Bronchial epithelial cell (primary cell): Measurements from ENCODE around the gene PDE6D. TPM values are rescaled to one million over a fixed set of nuclear protein-coding genes. Genes with fewer than 3 reads are reported as not detected.
"Not testable (repeated sequence)": the region's sequence is repeated elsewhere in the genome, so short reads cannot be mapped to it uniquely, and the experiment has no call there.

Source experiments
- DNase-seq: peaks from one replicate; pipeline ENCODE4 v3.0.0-alpha.2; 2010; ENCODE audit warnings: low read depth
- FAIRE-seq: peaks from 2 replicates; lab custom pipeline; 2011; peaks lifted over from hg19 to GRCh38; lab: Jason Lieb, UNC
- H3K27me3 ChIP-seq: 2 replicates; pipeline ENCODE4 v1.5.1; 2011; ENCODE audit warnings: low read length; ENCODE audit not compliant: control insufficient read depth, insufficient read depth
- H3K36me3 ChIP-seq: 2 replicates; pipeline ENCODE4 v1.5.1; 2011; ENCODE audit warnings: low read length; ENCODE audit not compliant: control insufficient read depth, insufficient read depth
- H3K4me3 ChIP-seq: 2 replicates; pipeline ENCODE4 v1.5.1; 2011; ENCODE audit warnings: mild to moderate bottlenecking, low read depth, low read length, control low read depth
- total RNA-seq: library from RNA; depleted of rRNA; stranded (reverse); fragments of >200 nt; gene quantifications from 2 replicates; pipeline ENCODE4 v1.2.1, GENCODE V29; 2014
- TF ChIP-seq, protein P1 (sequence below): IDR thresholded peaks from 2 replicates; pipeline ENCODE4 v1.5.1; 2011; ENCODE audit warnings: mild to moderate bottlenecking, moderate library complexity, low read length, control low read depth, inconsistent platforms; ENCODE audit not compliant: insufficient read depth, severe bottlenecking

Gene PDE6D
- total RNA-seq, 1 donor from 2014 or later: 7.6 TPM

DNA sequence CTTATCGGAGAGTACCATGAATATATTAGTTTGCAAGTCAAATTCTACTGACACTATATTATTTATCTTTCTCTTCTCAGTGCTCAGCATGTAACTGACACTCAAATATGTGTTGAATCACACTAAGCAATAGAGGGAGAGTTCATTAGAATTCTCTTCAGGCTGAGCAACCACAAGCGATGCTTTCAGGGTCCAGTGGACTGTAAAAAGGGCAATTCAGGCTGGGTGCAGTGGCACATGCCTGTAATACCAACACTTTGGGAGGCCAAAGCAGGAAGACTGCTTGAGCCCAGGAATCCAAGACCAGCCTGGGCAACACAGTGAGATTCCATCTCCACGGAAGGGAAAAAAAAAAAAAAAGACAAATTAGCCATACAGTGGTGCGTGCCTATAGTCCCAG, 16.3 kb downstream of the PDE6D start:
- DNase-seq (no peak), FAIRE-seq (no peak)
- TF ChIP-seq, protein P1, sequence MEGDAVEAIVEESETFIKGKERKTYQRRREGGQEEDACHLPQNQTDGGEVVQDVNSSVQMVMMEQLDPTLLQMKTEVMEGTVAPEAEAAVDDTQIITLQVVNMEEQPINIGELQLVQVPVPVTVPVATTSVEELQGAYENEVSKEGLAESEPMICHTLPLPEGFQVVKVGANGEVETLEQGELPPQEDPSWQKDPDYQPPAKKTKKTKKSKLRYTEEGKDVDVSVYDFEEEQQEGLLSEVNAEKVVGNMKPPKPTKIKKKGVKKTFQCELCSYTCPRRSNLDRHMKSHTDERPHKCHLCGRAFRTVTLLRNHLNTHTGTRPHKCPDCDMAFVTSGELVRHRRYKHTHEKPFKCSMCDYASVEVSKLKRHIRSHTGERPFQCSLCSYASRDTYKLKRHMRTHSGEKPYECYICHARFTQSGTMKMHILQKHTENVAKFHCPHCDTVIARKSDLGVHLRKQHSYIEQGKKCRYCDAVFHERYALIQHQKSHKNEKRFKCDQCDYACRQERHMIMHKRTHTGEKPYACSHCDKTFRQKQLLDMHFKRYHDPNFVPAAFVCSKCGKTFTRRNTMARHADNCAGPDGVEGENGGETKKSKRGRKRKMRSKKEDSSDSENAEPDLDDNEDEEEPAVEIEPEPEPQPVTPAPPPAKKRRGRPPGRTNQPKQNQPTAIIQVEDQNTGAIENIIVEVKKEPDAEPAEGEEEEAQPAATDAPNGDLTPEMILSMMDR: no peak
- Histone ChIP-seq H3K27me3 (no peaks in the 10 kb centered on the region), H3K4me3 (no peak overlapping the region), H3K36me3 (no peaks in the 10 kb centered on the region)

DNA sequence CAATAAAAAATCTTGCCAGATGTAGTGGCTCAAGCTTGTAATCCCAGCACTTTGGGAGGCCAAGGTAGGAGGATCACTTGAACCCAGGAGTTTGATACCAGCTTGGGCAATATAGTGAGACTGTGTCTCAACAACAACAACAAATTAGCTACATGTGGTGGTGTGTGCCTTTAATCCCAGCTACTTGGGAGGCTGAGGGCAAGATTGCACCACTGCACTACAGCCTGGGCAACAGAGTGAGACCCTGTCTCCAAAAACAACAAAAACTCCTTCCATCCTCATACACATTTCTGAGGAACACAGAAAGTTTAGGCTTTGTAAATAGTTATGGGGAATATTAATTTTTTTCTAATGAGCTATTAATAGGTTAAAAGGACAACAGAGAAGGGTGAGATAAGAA, 17.0 kb downstream of the PDE6D start:
- FAIRE-seq (no peak), DNase-seq (no peak)
- TF ChIP-seq, protein P1: no peak
- Histone ChIP-seq H3K36me3 (no peaks in the 10 kb centered on the region), H3K27me3 (no peaks in the 10 kb centered on the region), H3K4me3 (no peak overlapping the region)

DNA sequence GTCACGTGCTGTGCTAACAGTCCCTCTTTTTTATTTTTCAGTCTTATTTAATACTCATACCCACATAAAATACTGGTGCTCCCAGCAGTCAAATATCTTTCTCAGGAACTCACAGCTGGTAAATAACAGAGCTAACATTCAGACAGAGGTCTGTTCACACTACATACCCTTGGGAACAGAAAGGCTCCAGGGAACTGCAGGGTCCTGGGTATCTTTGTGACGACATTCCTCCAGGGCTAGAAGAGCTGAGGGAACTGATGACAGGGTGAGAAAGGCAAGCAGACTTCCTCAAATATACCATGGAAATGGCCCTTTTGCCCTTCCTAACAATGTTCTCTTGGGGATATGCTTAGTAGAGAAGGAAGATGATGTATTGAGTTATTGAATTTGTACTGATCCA, 19.3 kb downstream of the PDE6D start:
- FAIRE-seq (no peak), DNase-seq (no peak)
- TF ChIP-seq, protein P1: no peak
- Histone ChIP-seq H3K4me3 (no peak overlapping the region), H3K27me3 (no peaks in the 10 kb centered on the region), H3K36me3 (no peaks in the 10 kb centered on the region)

DNA sequence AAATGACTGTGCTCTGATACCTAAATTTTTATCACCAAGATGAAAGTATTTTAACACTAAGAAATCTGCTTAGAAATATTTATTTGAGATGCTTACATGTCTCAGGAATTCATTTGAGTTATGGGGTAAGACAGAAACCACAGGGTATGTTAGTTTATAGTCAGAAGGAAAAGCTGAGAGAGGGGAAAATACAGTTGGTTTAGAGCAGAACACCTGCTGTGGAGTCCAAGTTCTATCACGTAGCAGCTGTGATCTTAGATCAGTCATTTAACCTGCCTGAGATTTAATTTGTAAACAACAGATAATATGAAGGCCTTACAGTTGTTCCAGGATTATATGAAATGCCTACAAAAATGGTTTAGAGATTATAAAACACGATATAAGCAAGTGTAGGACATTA, 29.0 kb downstream of the PDE6D start:
- H3K4me3 ChIP-seq: no peak overlapping the region
- H3K27me3 ChIP-seq: no peaks in the 10 kb centered on the region
- no peak for DNase-seq
- H3K36me3 ChIP-seq: no peaks in the 10 kb centered on the region
- TF ChIP-seq, protein P1: no peak
- no peak for FAIRE-seq

DNA sequence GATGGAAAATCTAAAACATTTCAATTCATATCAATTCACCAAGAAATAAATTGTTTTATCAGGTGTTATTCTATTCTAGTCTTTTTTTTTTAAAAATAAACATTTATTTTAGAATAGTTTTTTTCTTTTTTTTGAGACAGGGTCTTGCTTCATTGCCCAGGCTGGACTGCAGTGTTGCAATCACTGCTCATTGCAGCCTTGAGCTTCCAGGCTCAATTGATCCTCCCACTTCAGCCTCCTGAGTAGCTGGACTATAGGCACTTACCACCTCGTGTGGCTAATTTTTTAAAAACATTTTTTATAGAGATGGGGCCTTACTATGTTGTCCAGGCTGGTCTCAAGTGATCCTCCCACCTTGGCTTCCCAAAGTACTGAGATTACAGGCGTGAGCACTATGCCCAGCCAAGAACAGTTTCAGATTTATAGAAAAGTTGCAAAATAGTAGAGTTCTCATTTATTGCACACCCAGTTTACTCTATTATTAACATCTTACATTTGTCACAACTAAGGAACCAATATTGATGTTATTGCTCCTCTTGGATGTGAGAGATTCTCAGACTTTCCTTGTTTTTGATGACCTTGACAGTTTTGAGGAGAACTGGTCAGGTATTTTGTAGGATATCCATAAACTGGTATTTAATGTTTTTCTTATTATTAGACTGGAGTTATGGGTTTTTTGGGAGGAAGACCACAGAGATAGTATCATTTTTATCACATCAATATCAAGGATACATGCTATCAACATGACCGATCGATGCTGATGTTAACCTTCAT, 29.9 kb downstream of the PDE6D start:
- no peak for FAIRE-seq
- no peak overlapping the region for H3K4me3 ChIP-seq

DNA sequence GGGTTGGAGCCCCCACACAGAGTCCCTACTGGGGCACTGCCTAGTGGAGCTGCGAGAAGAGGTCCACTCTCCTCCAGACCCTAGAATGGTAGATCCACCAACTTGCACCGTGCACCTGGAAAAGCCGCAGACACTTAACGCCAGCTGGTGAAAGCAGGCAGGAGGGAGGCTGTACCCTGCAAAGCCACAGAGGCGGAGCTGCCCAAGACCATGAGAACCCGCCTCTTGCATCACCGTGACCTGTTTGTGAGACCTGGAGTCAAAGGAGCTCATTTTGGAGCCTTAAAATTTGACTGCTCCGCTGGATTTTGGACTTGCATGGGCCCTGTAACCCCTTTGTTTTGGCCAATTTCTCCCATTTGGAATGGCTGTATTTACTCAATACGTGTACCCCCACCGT, 32.1 kb downstream of the PDE6D start:
- not testable (repeated sequence) for H3K27me3 ChIP-seq, H3K36me3 ChIP-seq, FAIRE-seq, DNase-seq, H3K4me3 ChIP-seq

More for the DNA sequence above, 29.9 kb downstream of the PDE6D start:
- no peak for DNase-seq
- Histone ChIP-seq H3K27me3 (no peaks in the 10 kb centered on the region), H3K36me3 (no peaks in the 10 kb centered on the region)
- TF ChIP-seq, protein P1: no peak

DNA sequence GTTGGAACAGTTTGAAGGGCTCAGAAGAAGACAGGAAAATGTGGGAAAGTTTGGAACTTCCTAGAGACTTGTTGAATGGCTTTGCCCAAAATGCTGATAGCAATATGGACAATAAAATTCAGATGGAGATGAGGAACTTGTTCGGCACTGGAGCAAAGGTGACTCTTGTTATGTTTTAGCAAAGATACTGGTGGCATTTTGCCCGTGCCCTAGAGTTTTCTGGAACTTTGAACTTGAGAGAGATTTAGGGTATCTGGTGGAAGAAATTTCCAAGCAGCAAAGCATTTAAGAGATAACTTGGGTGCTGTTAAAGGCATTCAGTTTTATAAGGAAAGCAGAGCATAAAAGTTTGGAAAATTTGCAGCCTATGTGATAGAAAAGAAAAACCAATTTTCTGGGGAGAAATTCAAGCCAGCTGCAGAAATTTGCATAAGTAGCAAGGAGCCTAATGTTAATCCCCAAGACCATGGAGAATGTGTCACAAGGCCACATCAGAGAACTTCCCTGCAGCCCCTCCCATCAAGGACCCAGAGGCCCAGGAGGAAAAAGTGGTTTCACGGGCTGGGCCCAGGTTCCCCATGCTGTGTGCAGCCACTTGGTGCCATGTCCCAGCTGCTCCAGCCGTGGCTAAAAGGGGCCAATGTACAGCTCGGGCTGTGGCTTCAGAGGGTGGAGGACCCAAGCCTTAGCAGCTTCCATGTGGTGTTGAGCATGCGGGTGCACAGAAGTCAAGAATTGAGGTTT, 32.8 kb downstream of the PDE6D start:
- DNase-seq, FAIRE-seq, H3K4me3 ChIP-seq, H3K36me3 ChIP-seq, H3K27me3 ChIP-seq: not testable (repeated sequence)
